Neural crest cell (in vitro differentiated cells): ENCODE data around the gene SH3RF3. TPM values are rescaled to one million over a fixed set of nuclear protein-coding genes. Genes with fewer than 3 reads are reported as not detected.

Source experiments
- DNase-seq: peaks from one replicate; pipeline ENCODE4 v3.0.0; 2021; ENCODE audit warnings: low read depth, mixed read lengths, low spot score
- H3K27ac Mint-ChIP-seq: one replicate; pipeline ENCODE4 v1.8.0; 2021; ENCODE audit warnings: mild to moderate bottlenecking, mixed read lengths; ENCODE audit not compliant: unreplicated experiment
- H3K27me3 Mint-ChIP-seq: 2 replicates; pipeline ENCODE4 v1.8.0; 2021; ENCODE audit warnings: low read depth, mild to moderate bottlenecking, mixed read lengths
- H3K36me3 Mint-ChIP-seq: 2 replicates; pipeline ENCODE4 v1.8.0; 2021; ENCODE audit warnings: low read depth, mild to moderate bottlenecking, mixed read lengths
- H3K4me1 Mint-ChIP-seq: 2 replicates; pipeline ENCODE4 v1.8.0; 2021; ENCODE audit warnings: mixed read lengths
- H3K4me3 Mint-ChIP-seq: one replicate; pipeline ENCODE4 v1.8.0; 2021; ENCODE audit warnings: mild to moderate bottlenecking, mixed read lengths
- H3K9me3 Mint-ChIP-seq: 2 replicates; pipeline ENCODE4 v1.8.0; 2021; ENCODE audit warnings: mixed read lengths
- total RNA-seq: library from RNA; stranded (reverse); gene quantifications from 2 replicates; pipeline ENCODE4 v1.2.1, GENCODE V29; 2021
- TF ChIP-seq, protein P1 (sequence below): fragments of 200-600 bp; sonication (generic); conservative IDR thresholded peaks from 2 replicates; pipeline ENCODE4 v1.5.0; 2021; ENCODE audit warnings: antibody characterized with exemption, mild to moderate bottlenecking

Gene SH3RF3
- total RNA-seq, 1 donor from 2014 or later = 0.70 TPM

DNA sequence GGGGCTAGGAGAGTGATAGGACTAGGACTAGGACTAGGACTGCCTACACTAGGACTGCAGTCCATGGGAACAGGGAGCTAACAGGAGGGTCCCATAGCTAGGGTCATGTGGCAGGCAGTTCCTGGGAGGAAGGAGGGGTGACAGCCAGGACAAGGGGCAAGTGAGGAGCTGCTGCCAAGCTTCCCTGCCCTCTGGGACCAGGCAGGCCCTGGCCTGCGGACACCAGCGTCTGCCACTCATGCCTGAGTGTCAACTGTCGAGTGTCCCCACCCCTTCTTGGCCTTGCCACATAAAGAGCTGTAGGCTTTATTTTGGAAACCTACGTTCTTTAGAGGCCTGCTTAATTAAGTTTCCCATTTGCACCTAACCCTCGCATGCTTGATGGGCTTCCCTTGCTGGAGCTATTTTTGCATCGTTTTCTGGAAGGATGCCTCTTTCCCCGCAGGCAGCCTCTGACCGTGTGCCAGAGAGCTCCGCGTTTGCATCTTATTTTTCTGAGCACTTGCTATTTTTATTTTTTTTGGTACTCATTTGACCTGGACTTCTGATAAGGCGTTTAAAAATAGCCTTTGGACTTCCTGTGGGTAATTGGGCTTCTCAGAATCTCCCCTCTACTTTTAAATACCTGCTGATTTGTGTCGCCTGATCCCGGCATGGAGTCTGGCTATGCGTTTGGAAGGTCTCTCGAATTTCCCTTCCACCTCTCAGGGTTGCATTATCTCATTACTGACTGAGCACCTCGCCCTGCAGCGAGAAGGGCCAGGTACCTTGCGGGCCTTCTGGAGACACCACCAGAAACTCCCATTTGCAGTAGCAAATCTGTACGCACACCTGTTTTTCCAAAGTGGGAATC lies 66.4 kb downstream of the SH3RF3 start:
- Mint-ChIP-seq H3K9me3 (no peaks in the 10 kb centered on the region), H3K27ac (no peak overlapping the region), H3K4me3 (no peak overlapping the region)

DNA sequence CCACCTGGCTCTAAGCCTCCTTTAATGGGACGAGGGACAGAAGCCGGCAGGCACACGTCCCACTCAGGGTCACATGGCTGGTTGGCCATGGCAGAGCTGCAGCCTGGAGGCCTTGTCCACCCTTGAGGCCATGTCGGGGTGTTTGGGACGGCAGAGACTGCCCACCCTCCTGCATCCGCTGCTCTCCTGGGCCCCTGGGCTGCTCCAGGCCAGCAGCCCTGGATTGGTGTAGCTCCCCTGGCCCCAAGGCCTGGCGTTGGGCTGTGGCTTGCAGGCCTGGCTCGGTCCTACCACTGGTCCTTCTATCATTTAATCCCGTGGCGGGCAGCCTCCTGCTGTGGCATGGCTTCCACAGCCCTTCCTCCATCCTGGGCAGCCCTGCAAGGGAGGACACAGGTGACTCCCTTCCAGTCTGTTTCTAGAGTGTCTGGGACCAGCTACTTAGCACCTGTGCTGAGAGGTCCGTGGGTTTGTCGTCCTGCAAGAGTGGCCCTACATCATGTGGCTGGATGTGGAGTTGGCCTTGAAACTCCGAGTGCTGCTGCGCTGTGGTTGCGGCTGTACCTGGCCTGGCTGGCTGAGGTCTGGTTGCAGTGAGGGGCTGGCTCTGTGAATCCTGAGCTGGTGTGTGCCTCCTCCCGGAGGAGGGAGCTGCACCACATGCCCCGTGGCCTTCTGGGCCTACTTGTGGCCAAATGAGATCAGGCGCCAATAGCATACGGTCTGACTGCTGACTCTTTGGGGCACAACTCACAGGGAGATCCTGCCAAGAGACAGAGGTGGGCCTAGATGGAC lies 67.3 kb downstream of the SH3RF3 start:
- Mint-ChIP-seq H3K4me3 (no peak overlapping the region), H3K27me3 (no peaks in the 10 kb centered on the region), H3K36me3 (no peaks in the 10 kb centered on the region), H3K4me1 (no peaks in the 10 kb centered on the region), H3K9me3 (no peaks in the 10 kb centered on the region), H3K27ac (no peak overlapping the region)
- DNase-seq = no peak
- TF ChIP-seq, protein P1, sequence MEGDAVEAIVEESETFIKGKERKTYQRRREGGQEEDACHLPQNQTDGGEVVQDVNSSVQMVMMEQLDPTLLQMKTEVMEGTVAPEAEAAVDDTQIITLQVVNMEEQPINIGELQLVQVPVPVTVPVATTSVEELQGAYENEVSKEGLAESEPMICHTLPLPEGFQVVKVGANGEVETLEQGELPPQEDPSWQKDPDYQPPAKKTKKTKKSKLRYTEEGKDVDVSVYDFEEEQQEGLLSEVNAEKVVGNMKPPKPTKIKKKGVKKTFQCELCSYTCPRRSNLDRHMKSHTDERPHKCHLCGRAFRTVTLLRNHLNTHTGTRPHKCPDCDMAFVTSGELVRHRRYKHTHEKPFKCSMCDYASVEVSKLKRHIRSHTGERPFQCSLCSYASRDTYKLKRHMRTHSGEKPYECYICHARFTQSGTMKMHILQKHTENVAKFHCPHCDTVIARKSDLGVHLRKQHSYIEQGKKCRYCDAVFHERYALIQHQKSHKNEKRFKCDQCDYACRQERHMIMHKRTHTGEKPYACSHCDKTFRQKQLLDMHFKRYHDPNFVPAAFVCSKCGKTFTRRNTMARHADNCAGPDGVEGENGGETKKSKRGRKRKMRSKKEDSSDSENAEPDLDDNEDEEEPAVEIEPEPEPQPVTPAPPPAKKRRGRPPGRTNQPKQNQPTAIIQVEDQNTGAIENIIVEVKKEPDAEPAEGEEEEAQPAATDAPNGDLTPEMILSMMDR = no peak

More for the DNA sequence above, 66.4 kb downstream of the SH3RF3 start:
- TF ChIP-seq, protein P1 = no peak
- H3K27me3 Mint-ChIP-seq = no peaks in the 10 kb centered on the region
- no peak for DNase-seq
- H3K36me3 Mint-ChIP-seq = no peaks in the 10 kb centered on the region
- H3K4me1 Mint-ChIP-seq = no peaks in the 10 kb centered on the region

DNA sequence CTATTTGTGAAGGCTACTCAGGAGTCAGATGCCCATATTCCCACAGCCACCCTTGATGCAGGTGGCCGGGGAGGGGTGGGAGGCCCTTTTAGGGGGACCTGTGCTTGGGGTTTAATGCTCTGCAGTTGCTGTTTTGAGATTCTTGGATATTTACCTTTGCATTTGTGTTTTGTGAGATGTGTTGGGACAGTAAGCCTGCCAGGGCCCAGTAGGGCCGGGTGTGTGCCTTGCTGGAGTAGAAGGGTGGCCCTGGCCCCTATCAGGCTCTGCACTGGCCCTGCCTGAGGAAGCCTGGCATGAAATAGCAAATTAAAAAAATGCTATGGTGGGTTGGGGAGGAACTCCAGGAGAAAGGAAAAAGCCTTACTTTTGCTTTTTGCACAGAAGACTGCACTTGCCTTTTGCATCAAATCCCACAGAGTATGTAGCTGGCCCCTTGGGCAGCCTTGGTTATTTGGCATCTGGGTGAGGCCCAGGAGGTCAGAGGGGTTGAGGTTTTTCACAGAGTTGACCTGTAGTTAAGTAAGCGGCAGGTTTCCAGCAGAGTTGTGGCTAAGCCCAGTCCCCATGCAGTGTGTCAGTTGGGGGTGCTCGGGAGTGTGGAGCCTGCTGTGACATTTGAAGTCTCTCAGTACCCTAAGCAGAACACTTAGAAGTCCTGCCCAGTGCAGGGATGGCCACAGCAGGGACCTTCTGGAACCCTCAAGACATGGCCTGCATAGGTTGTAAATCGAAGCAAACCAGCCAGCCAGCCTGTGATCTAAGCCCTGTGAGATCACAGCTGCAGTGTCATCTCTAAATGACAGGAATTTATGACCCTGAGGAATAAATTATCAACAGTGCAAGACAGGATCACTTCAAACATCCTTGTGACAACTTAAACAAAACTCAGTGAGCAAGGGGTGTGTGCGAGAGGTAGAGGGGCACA lies 68.8 kb downstream of the SH3RF3 start:
- Mint-ChIP-seq H3K9me3 (no peaks in the 10 kb centered on the region), H3K4me1 (no peaks in the 10 kb centered on the region), H3K4me3 (no peak overlapping the region), H3K36me3 (no peaks in the 10 kb centered on the region), H3K27ac (no peak overlapping the region), H3K27me3 (no peaks in the 10 kb centered on the region)
- no peak for DNase-seq
- TF ChIP-seq, protein P1 = no peak

DNA sequence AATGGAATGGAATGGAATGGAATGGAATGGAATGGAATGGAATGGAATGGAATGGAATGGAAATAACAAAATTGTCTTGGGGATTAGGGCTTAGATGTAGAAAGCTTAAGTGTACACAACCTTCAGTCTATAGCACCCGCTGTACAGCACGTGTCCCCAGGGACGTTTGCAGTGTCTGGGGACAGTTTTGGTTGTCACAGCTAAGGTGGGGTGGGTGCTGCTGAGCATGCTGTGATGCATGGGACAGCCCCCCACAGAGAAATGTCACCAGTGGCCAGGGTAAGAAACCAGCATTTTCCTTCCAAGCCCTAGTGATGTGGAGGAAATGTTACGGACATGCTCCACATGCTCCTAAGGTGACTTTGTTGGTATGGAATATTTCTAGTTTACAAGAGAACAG lies 70.8 kb downstream of the SH3RF3 start:
- DNase-seq = no peak
- TF ChIP-seq, protein P1 = no peak
- H3K4me3 Mint-ChIP-seq = no peak overlapping the region
- no peaks in the 10 kb centered on the region for H3K27me3 Mint-ChIP-seq
- H3K4me1 Mint-ChIP-seq = no peaks in the 10 kb centered on the region
- no peaks in the 10 kb centered on the region for H3K36me3 Mint-ChIP-seq
- no peak overlapping the region for H3K27ac Mint-ChIP-seq
- H3K9me3 Mint-ChIP-seq = no peaks in the 10 kb centered on the region
